Neural cell (in vitro differentiated cells): ENCODE measurements around the gene SH3TC1. TPM values are rescaled to one million over a fixed set of nuclear protein-coding genes. Genes with fewer than 3 reads are reported as not detected.

ENCODE experiments used
- H2AFZ ChIP-seq: fragments of 200-600, 300-800 bp; sonication (generic), shearing (Covaris generic); 2 replicates; pipeline ENCODE4 v1.6.0; 2014; ENCODE audit warnings: low read depth, mild to moderate bottlenecking, antibody characterized with exemption, low read length, moderate library complexity
- H3F3A ChIP-seq: fragments of 200-600 bp; shearing (Covaris generic); 2 replicates; pipeline ENCODE4 v1.6.1; 2016; ENCODE audit warnings: mild to moderate bottlenecking, moderate library complexity, mixed read lengths, antibody characterized with exemption, low read length; ENCODE audit not compliant: insufficient read depth, poor library complexity, severe bottlenecking
- H3K27ac ChIP-seq: fragments of 200-600, 300-800 bp; sonication (generic), shearing (Covaris generic); 2 replicates; pipeline ENCODE4 v1.5.1; 2014; ENCODE audit warnings: mild to moderate bottlenecking, low read length, moderate library complexity
- H3K27me3 ChIP-seq: fragments of 300-800, 200-600 bp; sonication (generic), shearing (Covaris generic); 2 replicates; pipeline ENCODE4 v1.6.0; 2014; ENCODE audit warnings: mild to moderate bottlenecking, low read depth, low read length, moderate library complexity; ENCODE audit not compliant: insufficient read depth
- H3K36me3 ChIP-seq: fragments of 300-800, 200-600 bp; sonication (generic), shearing (Covaris generic); 2 replicates; pipeline ENCODE4 v1.5.1; 2014; ENCODE audit warnings: mild to moderate bottlenecking, antibody characterized with exemption, low read length, moderate library complexity; ENCODE audit not compliant: insufficient read depth
- H3K4me2 ChIP-seq: fragments of 300-800, 200-600 bp; sonication (generic), shearing (Covaris generic); 2 replicates; pipeline ENCODE4 v1.6.0; 2014; ENCODE audit warnings: mild to moderate bottlenecking, low read length
- H3K4me3 ChIP-seq: fragments of 300-800, 200-600 bp; sonication (generic), shearing (Covaris generic); 2 replicates; pipeline ENCODE4 v1.5.1; 2014; ENCODE audit warnings: mild to moderate bottlenecking, low read length, moderate library complexity
- H3K79me2 ChIP-seq: fragments of 200-600 bp; shearing (Covaris generic); replicated peaks from 2 replicates; pipeline ENCODE4 v1.6.0; 2014; ENCODE audit warnings: mild to moderate bottlenecking, low read length, moderate library complexity; ENCODE audit not compliant: insufficient read depth
- H3K9ac ChIP-seq: fragments of 300-800, 200-600 bp; sonication (generic), shearing (Covaris generic); 2 replicates; pipeline ENCODE4 v1.6.1; 2016; ENCODE audit warnings: mild to moderate bottlenecking, low read length, mixed read lengths
- H3K9me2 ChIP-seq: fragments of 200-600 bp; shearing (Covaris generic); 2 replicates; pipeline ENCODE4 v1.6.1; 2016; ENCODE audit warnings: mild to moderate bottlenecking, low read length, mixed read lengths; ENCODE audit not compliant: insufficient read depth
- H3K9me3 ChIP-seq: fragments of 200-600, 300-800 bp; sonication (generic), shearing (Covaris generic); 2 replicates; pipeline ENCODE4 v1.6.1; 2016; ENCODE audit warnings: mild to moderate bottlenecking, mixed run types, low read length, moderate library complexity, mixed read lengths
- H4K20me1 ChIP-seq: fragments of 200-600 bp; shearing (Covaris generic); 2 replicates; pipeline ENCODE4 v1.6.1; 2016; ENCODE audit warnings: mild to moderate bottlenecking, mixed run types; ENCODE audit not compliant: insufficient read depth
- EP300 ChIP-seq: fragments of 450-650 bp; conservative IDR thresholded peaks from 2 replicates; pipeline ENCODE4 v1.6.1; 2014; ENCODE audit warnings: antibody characterized with exemption, mild to moderate bottlenecking, moderate library complexity; ENCODE audit not compliant: poor library complexity, severe bottlenecking
- EZH2 ChIP-seq: fragments of 200-600, 300-800 bp; shearing (Covaris generic), sonication (generic); IDR thresholded peaks from 2 replicates; pipeline ENCODE4 v1.6.1; 2014; ENCODE audit warnings: antibody characterized with exemption, low read length, borderline replicate concordance, mild to moderate bottlenecking; ENCODE audit not compliant: insufficient read depth, poor library complexity, severe bottlenecking
- MXI1 ChIP-seq: fragments of 450-650 bp; conservative IDR thresholded peaks from 2 replicates; pipeline ENCODE4 v1.6.1; 2014; ENCODE audit warnings: antibody characterized with exemption, mild to moderate bottlenecking; ENCODE audit not compliant: poor library complexity, severe bottlenecking
- POLR2AphosphoS5 ChIP-seq: IDR thresholded peaks from 2 replicates; pipeline ENCODE4 v1.6.1; 2012
- RAD21 ChIP-seq: fragments of 450-650 bp; conservative IDR thresholded peaks from 2 replicates; pipeline ENCODE4 v1.6.1; 2014; ENCODE audit warnings: antibody characterized with exemption, mild to moderate bottlenecking, moderate library complexity
- REST ChIP-seq: IDR thresholded peaks from 2 replicates; pipeline ENCODE4 v1.6.1; 2012; ENCODE audit warnings: borderline replicate concordance
- SMC3 ChIP-seq: fragments of 450-650 bp; conservative IDR thresholded peaks from 2 replicates; pipeline ENCODE4 v1.6.1; 2014; ENCODE audit warnings: antibody characterized with exemption, mild to moderate bottlenecking, moderate library complexity; ENCODE audit not compliant: poor library complexity
- TAF1 ChIP-seq: IDR thresholded peaks from 2 replicates; pipeline ENCODE4 v1.6.1; 2012; ENCODE audit warnings: low read depth
- polyA plus RNA-seq: library from polyadenylated mRNA; depleted of rRNA; stranded (reverse); fragments of >200 nt; gene quantifications from 2 replicates; pipeline ENCODE4 v1.2.3, GENCODE V29; 2014
- TF ChIP-seq, protein P1 (sequence below): fragments of 450-650 bp; IDR thresholded peaks from 2 replicates; pipeline ENCODE4 v1.5.1; 2014; ENCODE audit warnings: antibody characterized with exemption, mild to moderate bottlenecking, moderate library complexity; ENCODE audit not compliant: poor library complexity, severe bottlenecking

Gene SH3TC1
- polyA plus RNA-seq, 1 donor from 2014 or later, result not detected

DNA sequence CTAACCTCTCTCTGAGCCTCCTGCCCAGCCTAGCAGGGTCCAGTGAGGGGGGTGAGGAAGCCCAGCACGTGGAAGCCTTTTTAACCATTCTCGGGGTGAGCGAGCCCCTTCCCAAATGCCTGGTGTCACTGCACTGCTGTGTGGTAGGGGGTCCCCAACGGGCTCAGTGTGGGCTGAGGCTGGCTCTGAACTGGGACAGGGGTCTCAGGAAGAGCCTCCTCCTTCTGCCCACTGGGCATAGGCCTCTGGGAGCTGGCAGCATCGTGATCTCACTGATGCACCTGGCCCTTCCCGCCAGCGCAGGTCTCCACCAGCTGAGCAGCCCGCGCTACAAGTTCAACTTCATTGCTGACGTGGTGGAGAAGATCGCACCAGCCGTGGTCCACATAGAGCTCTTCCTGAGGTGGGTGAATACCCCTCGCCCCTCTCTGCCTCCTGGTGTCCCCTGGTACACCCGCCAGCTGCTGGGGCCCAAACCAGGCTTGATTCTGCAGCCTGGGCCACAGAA, 83.1 kb downstream of the SH3TC1 start:
- Histone ChIP-seq H3K79me2 (no peaks in the 10 kb centered on the region), H3K9me2 (no peaks in the 10 kb centered on the region), H3K27me3 (no peaks in the 10 kb centered on the region), H3K4me3 (no peak overlapping the region), H3K36me3 (no peaks in the 10 kb centered on the region), H3K4me2 (no peak overlapping the region), H3K9me3 (no peaks in the 10 kb centered on the region), H3K27ac (no peak overlapping the region), H3F3A (no peaks in the 10 kb centered on the region), H2AFZ (no peak overlapping the region), H4K20me1 (no peaks in the 10 kb centered on the region), H3K9ac (no peak overlapping the region)
- TF ChIP-seq REST (no peak), TAF1 (no peak), RAD21 (no peak), SMC3 (no peak), EZH2 (no peak), POLR2AphosphoS5 (no peak), EP300 (no peak), MXI1 (no peak)
- TF ChIP-seq, protein P1, sequence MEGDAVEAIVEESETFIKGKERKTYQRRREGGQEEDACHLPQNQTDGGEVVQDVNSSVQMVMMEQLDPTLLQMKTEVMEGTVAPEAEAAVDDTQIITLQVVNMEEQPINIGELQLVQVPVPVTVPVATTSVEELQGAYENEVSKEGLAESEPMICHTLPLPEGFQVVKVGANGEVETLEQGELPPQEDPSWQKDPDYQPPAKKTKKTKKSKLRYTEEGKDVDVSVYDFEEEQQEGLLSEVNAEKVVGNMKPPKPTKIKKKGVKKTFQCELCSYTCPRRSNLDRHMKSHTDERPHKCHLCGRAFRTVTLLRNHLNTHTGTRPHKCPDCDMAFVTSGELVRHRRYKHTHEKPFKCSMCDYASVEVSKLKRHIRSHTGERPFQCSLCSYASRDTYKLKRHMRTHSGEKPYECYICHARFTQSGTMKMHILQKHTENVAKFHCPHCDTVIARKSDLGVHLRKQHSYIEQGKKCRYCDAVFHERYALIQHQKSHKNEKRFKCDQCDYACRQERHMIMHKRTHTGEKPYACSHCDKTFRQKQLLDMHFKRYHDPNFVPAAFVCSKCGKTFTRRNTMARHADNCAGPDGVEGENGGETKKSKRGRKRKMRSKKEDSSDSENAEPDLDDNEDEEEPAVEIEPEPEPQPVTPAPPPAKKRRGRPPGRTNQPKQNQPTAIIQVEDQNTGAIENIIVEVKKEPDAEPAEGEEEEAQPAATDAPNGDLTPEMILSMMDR, result no peak

DNA sequence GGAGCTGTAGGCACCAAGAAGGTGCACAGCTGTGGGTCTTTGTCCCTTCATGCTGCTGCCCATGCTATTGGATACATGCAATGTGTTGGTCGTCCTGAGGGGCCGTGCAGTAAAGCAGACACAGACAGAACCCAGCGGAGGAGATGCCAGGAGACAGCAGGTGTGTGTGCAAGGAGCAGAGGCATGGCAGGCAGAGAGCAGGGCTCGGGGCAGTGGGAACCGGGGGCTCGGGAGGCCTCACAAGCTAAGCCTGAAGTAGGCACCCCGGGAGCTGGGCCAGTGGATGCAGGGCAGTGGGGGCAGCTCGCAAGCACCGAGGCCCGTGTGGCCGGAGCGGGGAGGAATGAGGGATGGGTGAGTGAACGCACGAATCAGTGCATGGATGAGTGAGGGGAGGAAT, 83.7 kb downstream of the SH3TC1 start:
- H3K4me2 ChIP-seq, result no peak overlapping the region
- H3K79me2 ChIP-seq, result no peaks in the 10 kb centered on the region
- H3K9ac ChIP-seq, result no peak overlapping the region
- H3K27ac ChIP-seq, result no peak overlapping the region
- TF ChIP-seq TAF1 (no peak), RAD21 (no peak), EP300 (no peak), REST (no peak), MXI1 (no peak), EZH2 (no peak)
- TF ChIP-seq, protein P1, result no peak
- no peak overlapping the region for H3K4me3 ChIP-seq
- no peaks in the 10 kb centered on the region for H3K27me3 ChIP-seq
- no peaks in the 10 kb centered on the region for H3K36me3 ChIP-seq
- no peaks in the 10 kb centered on the region for H3K9me3 ChIP-seq
- H4K20me1 ChIP-seq, result no peaks in the 10 kb centered on the region
- H2AFZ ChIP-seq, result no peak overlapping the region
- no peaks in the 10 kb centered on the region for H3K9me2 ChIP-seq
- no peaks in the 10 kb centered on the region for H3F3A ChIP-seq
